HepG2 (cell line): ENCODE measurements around the gene KRT2. TPM values are rescaled to one million over a fixed set of nuclear protein-coding genes. Genes with fewer than 3 reads are reported as not detected.

Source experiments
- ATAC-seq: fragments of 200-7000 bp; cut with Tn5 transposase; 3 replicates; pipeline ENCODE4 v1.9.1; 2020; ENCODE audit warnings: mild to moderate bottlenecking, moderate library complexity
- BruUV-seq: library from RNA; stranded (reverse); fragments of 400-500 nt; replicated peaks from 2 replicates; lab custom pipeline; 2021; lab: Mats Ljungman, UMichigan
- CTCF ChIA-PET: fragments of 300-600 bp; formaldehyde crosslinking; extraction: SDS; loops from one replicate; lab custom pipeline; 2021; ENCODE audit warnings: low total read pairs, inconsistent platforms, low intra/inter-chr PET ratio; lab: Yijun Ruan, JAX
- POLR2A ChIA-PET: fragments of 350-600 bp; sonication (Branson Sonifier 250); formaldehyde crosslinking; loops from one replicate; lab custom pipeline; 2020; ENCODE audit warnings: antibody characterized with exemption, inconsistent platforms; lab: Yijun Ruan, JAX
- DNase-seq: peaks from one replicate; pipeline ENCODE4 v3.0.0-alpha.2; 2015; ENCODE audit warnings: low spot score
- FAIRE-seq: peaks from 3 replicates; lab custom pipeline; 2011; peaks lifted over from hg19 to GRCh38; lab: Jason Lieb, UNC
- H2AFZ ChIP-seq: one replicate; pipeline ENCODE4 v1.6.1; 2011; ENCODE audit warnings: low read length, inconsistent platforms
- H3K27ac ChIP-seq: fragments of 300-600 bp; 3 replicates; pipeline ENCODE4 v1.8.0; 2011; ENCODE audit warnings: mixed run types, mild to moderate bottlenecking, mixed read lengths, low read length, inconsistent platforms; ENCODE audit not compliant: insufficient read depth; ENCODE audit errors: extremely low read length
- H3K27me3 ChIP-seq, 2 experiments: fragments of 200-600 bp in 1 of 2; 2 replicates in 1 of 2; 3 replicates in 1 of 2; pipeline versions ENCODE4 v1.6.0 to v1.8.0; 2011; ENCODE audit warnings: low read length in 2 of 2, mild to moderate bottlenecking in 2 of 2, moderate library complexity in 2 of 2, inconsistent platforms in 1 of 2; ENCODE audit not compliant: insufficient read depth in 2 of 2, control insufficient read depth in 1 of 2
- H3K36me3 ChIP-seq, 2 experiments: fragments of 200-600 bp in 1 of 2; replicated peaks in 1 of 2; 2 replicates in 1 of 2; 3 replicates in 1 of 2; pipeline versions ENCODE4 v1.5.1 to v1.8.0; 2011; ENCODE audit warnings: low read length in 2 of 2, inconsistent platforms in 1 of 2; ENCODE audit not compliant: insufficient read depth in 2 of 2, control insufficient read depth in 1 of 2
- H3K4me1 ChIP-seq: 2 replicates; pipeline ENCODE4 v1.5.1; 2012; ENCODE audit warnings: low read length, inconsistent platforms; ENCODE audit not compliant: insufficient read depth
- H3K4me2 ChIP-seq: 2 replicates; pipeline ENCODE4 v1.6.0; 2011; ENCODE audit warnings: low read depth, low read length, inconsistent platforms
- H3K4me3 ChIP-seq, 3 experiments: fragments of 200-600 bp in 1 of 3; sonication (generic), shearing (Covaris generic) in 1 of 3; replicated peaks in 1 of 3; 2 replicates each; pipeline ENCODE4 v1.5.1; 2011 to 2016; ENCODE audit warnings: low read length in 3 of 3, inconsistent platforms in 2 of 3, low read depth in 2 of 3, mild to moderate bottlenecking in 2 of 3, control low read depth in 1 of 3, mixed read lengths in 1 of 3; ENCODE audit not compliant: insufficient read depth in 1 of 3
- H3K79me2 ChIP-seq: one replicate; pipeline ENCODE4 v1.6.1; 2011; ENCODE audit warnings: low read length, inconsistent platforms; ENCODE audit not compliant: insufficient read depth
- H3K9ac ChIP-seq: 2 replicates; pipeline ENCODE4 v1.6.0; 2011; ENCODE audit warnings: mild to moderate bottlenecking, low read depth, low read length, inconsistent platforms; ENCODE audit not compliant: insufficient read depth
- H3K9me3 ChIP-seq: 2 replicates; pipeline ENCODE4 v1.5.1; 2012; ENCODE audit warnings: mild to moderate bottlenecking, low read length
- H4K20me1 ChIP-seq: 2 replicates; pipeline ENCODE4 v1.6.0; 2011; ENCODE audit warnings: inconsistent platforms, mild to moderate bottlenecking, low read length, moderate library complexity; ENCODE audit not compliant: insufficient read depth
- ATF3 ChIP-seq: sonication (generic); formaldehyde crosslinking; IDR thresholded peaks from 2 replicates; pipeline ENCODE4 v1.4.0; 2020; ENCODE audit warnings: missing genetic modification reagents
- CREB1 ChIP-seq, 2 experiments: fragments of 450-650 bp in 1 of 2; IDR thresholded peaks; 2 replicates each; pipeline ENCODE4 v1.6.1; 2016 to 2017; ENCODE audit warnings: control low read depth in 1 of 2, mild to moderate bottlenecking in 1 of 2, missing compliant biosample characterization in 1 of 2, missing genetic modification characterization in 1 of 2
- PRPF4 ChIP-seq: fragments of 200-400 bp; formaldehyde crosslinking; IDR thresholded peaks from 2 replicates; pipeline ENCODE4 v1.6.1; 2016; ENCODE audit warnings: low read length, low read depth; ENCODE audit not compliant: poor library complexity, severe bottlenecking
- THAP8 ChIP-seq: sonication (generic); formaldehyde crosslinking; IDR thresholded peaks from 2 replicates; pipeline ENCODE4 v1.5.1; 2020; ENCODE audit warnings: missing genetic modification reagents, mild to moderate bottlenecking, borderline replicate concordance
- YY1 ChIP-seq: IDR thresholded peaks from 2 replicates; pipeline ENCODE4 v1.6.1; 2011; ENCODE audit warnings: low read length, low read depth, moderate library complexity, mild to moderate bottlenecking; ENCODE audit not compliant: insufficient read depth, insufficient replicate concordance
- ZNF501 ChIP-seq: sonication (generic); formaldehyde crosslinking; IDR thresholded peaks from 2 replicates; pipeline ENCODE4 v1.5.1; 2020; ENCODE audit warnings: mild to moderate bottlenecking, moderate library complexity, missing genetic modification reagents
- ZNF598 ChIP-seq: sonication (generic); formaldehyde crosslinking; IDR thresholded peaks from 2 replicates; pipeline ENCODE4 v1.5.1; 2020; ENCODE audit warnings: mild to moderate bottlenecking, missing genetic modification reagents, borderline replicate concordance
- ZNF609 ChIP-seq: sonication (generic); formaldehyde crosslinking; IDR thresholded peaks from 2 replicates; pipeline ENCODE4 v1.4.0; 2020; ENCODE audit warnings: mild to moderate bottlenecking, missing genetic modification reagents, borderline replicate concordance
- ZNF788 ChIP-seq: sonication (generic); formaldehyde crosslinking; IDR thresholded peaks from 2 replicates; pipeline ENCODE4 v1.5.0; 2020; ENCODE audit warnings: mild to moderate bottlenecking, missing genetic modification reagents, borderline replicate concordance
- WGBS: methylation state at CpG from one replicate; pipeline ENCODE4 v1.1.6; 2017; ENCODE audit warnings: low lambda C conversion rate; 5-methylcytosine and 5-hydroxymethylcytosine counted together
- in situ Hi-C: cut with HindIII; loops from 2 replicates; pipeline ENCODE4 v1.10.0; 2017; ENCODE audit warnings: low pct_unique_long_range_greater_than_20kb; ENCODE audit not compliant: extremely low pct_ligation_motif_present
- intact Hi-C: fragments of 100-400 bp; cut with micrococcal nuclease; formaldehyde crosslinking; loops from one replicate; pipeline ENCODE4 v1.10.0; 2022; ENCODE audit not compliant: unreplicated experiment
- polyA plus RNA-seq, 8 experiments: library from polyadenylated mRNA; depleted of rRNA in 3 of 8; stranded (reverse) in 7 of 8; unstranded in 1 of 8; fragments of >200 nt; fragmentation: Illumina TruSeq in 4 of 8; extraction: Trizol in 4 of 8; gene quantifications; 2 replicates each; pipeline versions ENCODE4 v1.2.1 to v1.2.3, GENCODE V29; 2011 to 2016; ENCODE audit warnings: low read depth in 4 of 8, missing spikeins in 1 of 8, mixed read lengths in 1 of 8; ENCODE audit not compliant: insufficient read depth in 1 of 8
- total RNA-seq, 5 experiments: library from RNA; depleted of rRNA; stranded (reverse); fragments of >200 nt; fragmentation: Illumina TruSeq; extraction: Trizol; gene quantifications; 2 replicates each; pipeline ENCODE4 v1.2.3, GENCODE V29; 2016; ENCODE audit warnings: low read depth in 1 of 5

Gene KRT2
- total and polyA plus RNA-seq, 2 of the 13 experiments (the other 11 are each of a cell fraction or from before 2014, with no cell fraction given), result not detected

- H4K20me1 ChIP-seq, result no peaks in the 10 kb centered on the region
- CTCF ChIA-PET, result no interaction called here
Observed at GRCh38 chr12:52658196-52658595, 6.2 kb upstream of the KRT2 start.

More at GRCh38 chr12:52658196-52658595, 6.2 kb upstream of the KRT2 start:
- Histone ChIP-seq H3K9me3 (no peaks in the 10 kb centered on the region), H3K4me2 (no peak overlapping the region), H3K9ac (no peak overlapping the region), H3K27ac (no peak overlapping the region), H3K4me3 (no peak overlapping the region), H3K36me3 (no peaks in the 10 kb centered on the region), H3K79me2 (no peaks in the 10 kb centered on the region), H2AFZ (no peak overlapping the region), H3K4me1 (no peaks in the 10 kb centered on the region), H3K27me3 (peaks cover 5 to 34% of the 10 kb centered on the region in 2 experiments; a peak in 4 of 5 replicates)
- DNase-seq (no peak), FAIRE-seq (no peak), ATAC-seq (no peak)
- BruUV-seq, result no TSS peak
- in situ Hi-C loops (no loop called here), intact Hi-C loops (no loop called here)
- POLR2A ChIA-PET, result no interaction called here
- WGBS, result 0% methylated on average over 4 of the region's 4 CpGs
- TF ChIP-seq ZNF788 (CRISPR knock-in tag) (no peak), ZNF609 (CRISPR knock-in tag) (no peak), PRPF4 (no peak), ZNF501 (CRISPR knock-in tag) (no peak), ZNF598 (no peak), THAP8 (CRISPR knock-in tag) (no peak), ATF3 (CRISPR knock-in tag) (no peak), CREB1 (IDR thresholded peaks at IDR 0.05) (no peak), CREB1 (CRISPR knock-in tag; IDR thresholded peaks at IDR 0.05) (no peak), YY1 (no peak)
